ENCODE measurements around the gene LSM2. TPM values are rescaled to one million over a fixed set of nuclear protein-coding genes. Genes with fewer than 3 reads are reported as not detected.
A peak's percentile ranks its signal among the peaks of the same experiment; 100 is the strongest.

Gene LSM2
- total and polyA plus RNA-seq, 9 of the 15 experiments (the other 6 are each of a cell fraction or from before 2014, with no cell fraction given) = 154 to 407 (median 223) TPM

DNA sequence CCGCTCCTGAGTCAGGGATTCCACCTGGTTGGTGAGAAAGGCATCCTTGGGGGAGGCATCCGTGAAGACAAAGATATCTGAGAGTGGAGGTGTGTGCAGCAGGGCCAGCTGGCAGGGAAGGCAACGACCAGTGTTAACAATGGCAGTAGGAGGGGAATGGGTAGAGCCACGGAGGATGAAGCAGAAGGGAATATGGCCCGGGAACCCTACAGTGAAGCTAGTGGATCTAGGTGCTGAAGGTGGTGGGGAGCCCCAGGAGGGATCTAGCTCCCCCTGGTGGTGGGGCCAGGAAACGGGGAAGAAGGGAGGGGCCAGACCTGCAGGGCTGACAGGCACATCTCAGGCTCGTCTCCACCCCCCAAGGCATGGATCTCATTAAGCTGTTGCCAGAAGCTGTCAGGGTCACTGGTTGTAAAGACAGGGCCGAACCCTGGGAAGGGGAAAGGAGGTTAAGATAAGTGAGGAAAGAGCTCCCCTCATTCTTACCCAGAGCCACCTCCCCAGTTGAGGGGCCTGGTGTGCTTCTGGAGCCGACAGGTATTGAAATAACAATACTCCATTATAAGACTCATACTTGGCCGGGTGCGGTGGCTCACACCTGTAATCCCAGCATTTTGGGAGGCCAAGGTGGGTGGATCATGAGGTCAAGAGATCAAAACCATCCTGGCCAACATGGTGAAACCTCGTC lies 36.9 kb downstream of the LSM2 start (continued):
- no peak for TF ChIP-seq RAD51 (IDR thresholded peaks at IDR 0.05; ENCODE audit: borderline replicate concordance, low read depth)
- TF ChIP-seq, protein P1, sequence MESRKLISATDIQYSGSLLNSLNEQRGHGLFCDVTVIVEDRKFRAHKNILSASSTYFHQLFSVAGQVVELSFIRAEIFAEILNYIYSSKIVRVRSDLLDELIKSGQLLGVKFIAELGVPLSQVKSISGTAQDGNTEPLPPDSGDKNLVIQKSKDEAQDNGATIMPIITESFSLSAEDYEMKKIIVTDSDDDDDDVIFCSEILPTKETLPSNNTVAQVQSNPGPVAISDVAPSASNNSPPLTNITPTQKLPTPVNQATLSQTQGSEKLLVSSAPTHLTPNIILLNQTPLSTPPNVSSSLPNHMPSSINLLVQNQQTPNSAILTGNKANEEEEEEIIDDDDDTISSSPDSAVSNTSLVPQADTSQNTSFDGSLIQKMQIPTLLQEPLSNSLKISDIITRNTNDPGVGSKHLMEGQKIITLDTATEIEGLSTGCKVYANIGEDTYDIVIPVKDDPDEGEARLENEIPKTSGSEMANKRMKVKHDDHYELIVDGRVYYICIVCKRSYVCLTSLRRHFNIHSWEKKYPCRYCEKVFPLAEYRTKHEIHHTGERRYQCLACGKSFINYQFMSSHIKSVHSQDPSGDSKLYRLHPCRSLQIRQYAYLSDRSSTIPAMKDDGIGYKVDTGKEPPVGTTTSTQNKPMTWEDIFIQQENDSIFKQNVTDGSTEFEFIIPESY (CRISPR knock-in tag; IDR thresholded peaks at IDR 0.05) = peak; percentile 92
- TF ChIP-seq, protein P2, sequence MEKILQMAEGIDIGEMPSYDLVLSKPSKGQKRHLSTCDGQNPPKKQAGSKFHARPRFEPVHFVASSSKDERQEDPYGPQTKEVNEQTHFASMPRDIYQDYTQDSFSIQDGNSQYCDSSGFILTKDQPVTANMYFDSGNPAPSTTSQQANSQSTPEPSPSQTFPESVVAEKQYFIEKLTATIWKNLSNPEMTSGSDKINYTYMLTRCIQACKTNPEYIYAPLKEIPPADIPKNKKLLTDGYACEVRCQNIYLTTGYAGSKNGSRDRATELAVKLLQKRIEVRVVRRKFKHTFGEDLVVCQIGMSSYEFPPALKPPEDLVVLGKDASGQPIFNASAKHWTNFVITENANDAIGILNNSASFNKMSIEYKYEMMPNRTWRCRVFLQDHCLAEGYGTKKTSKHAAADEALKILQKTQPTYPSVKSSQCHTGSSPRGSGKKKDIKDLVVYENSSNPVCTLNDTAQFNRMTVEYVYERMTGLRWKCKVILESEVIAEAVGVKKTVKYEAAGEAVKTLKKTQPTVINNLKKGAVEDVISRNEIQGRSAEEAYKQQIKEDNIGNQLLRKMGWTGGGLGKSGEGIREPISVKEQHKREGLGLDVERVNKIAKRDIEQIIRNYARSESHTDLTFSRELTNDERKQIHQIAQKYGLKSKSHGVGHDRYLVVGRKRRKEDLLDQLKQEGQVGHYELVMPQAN (IDR thresholded peaks at IDR 0.05; ENCODE audit: borderline replicate concordance) = peak; percentile 61; the same call in 1 of the 2 replicates
- 0 out of 2 replicates have a peak, but pooled peaks have one; percentile 58 for TF ChIP-seq BRD4 (IDR thresholded peaks at IDR 0.05)
- peak; percentile 98; the same call in 1 of the 2 replicates for TF ChIP-seq DNMT1 (IDR thresholded peaks at IDR 0.05)
- TF ChIP-seq, protein P3, sequence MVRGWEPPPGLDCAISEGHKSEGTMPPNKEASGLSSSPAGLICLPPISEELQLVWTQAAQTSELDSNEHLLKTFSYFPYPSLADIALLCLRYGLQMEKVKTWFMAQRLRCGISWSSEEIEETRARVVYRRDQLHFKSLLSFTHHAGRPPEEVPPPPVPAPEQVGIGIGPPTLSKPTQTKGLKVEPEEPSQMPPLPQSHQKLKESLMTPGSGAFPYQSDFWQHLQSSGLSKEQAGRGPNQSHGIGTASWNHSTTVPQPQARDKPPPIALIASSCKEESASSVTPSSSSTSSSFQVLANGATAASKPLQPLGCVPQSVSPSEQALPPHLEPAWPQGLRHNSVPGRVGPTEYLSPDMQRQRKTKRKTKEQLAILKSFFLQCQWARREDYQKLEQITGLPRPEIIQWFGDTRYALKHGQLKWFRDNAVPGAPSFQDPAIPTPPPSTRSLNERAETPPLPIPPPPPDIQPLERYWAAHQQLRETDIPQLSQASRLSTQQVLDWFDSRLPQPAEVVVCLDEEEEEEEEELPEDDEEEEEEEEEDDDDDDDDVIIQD (CRISPR knock-in tag; IDR thresholded peaks at IDR 0.05) = no peak
- no peak; the same call in 1 of the 2 replicates for TF ChIP-seq ETV1 (tag; conservative IDR thresholded peaks at IDR 0.05; ENCODE audit: low read depth)
- no peak for TF ChIP-seq MCM2 (IDR thresholded peaks at IDR 0.05; ENCODE audit: low read depth)
- 0 out of 2 replicates have a peak, but pooled peaks have one; percentile 39 for TF ChIP-seq ZNF217 (CRISPR knock-in tag; IDR thresholded peaks at IDR 0.05)
- no peak; the same call in 1 of the 2 replicates for TF ChIP-seq ZNF121 (CRISPR knock-in tag; conservative IDR thresholded peaks at IDR 0.05)
- TF ChIP-seq TEAD4 (IDR thresholded peaks at IDR 0.05; ENCODE audit: low read length) = 0 out of 2 replicates have a peak, but pooled peaks have one; percentile 36
- no peak for TF ChIP-seq TEAD4 (CRISPR knock-in tag; IDR thresholded peaks at IDR 0.05; ENCODE audit: borderline replicate concordance)
- TF ChIP-seq, protein P4, sequence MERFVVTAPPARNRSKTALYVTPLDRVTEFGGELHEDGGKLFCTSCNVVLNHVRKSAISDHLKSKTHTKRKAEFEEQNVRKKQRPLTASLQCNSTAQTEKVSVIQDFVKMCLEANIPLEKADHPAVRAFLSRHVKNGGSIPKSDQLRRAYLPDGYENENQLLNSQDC (CRISPR knock-in tag; IDR thresholded peaks at IDR 0.05) = no peak
- no peak for TF ChIP-seq RBBP5 (IDR thresholded peaks at IDR 0.05; ENCODE audit: borderline replicate concordance, insufficient read depth, low read length, poor library complexity, severe bottlenecking)
- no peak for TF ChIP-seq HEY1 (CRISPR knock-in tag; IDR thresholded peaks at IDR 0.05; ENCODE audit: borderline replicate concordance)
- no peak for TF ChIP-seq PHTF2 (CRISPR knock-in tag; IDR thresholded peaks at IDR 0.05)
- peak; percentile 72; the same call in 1 of the 2 replicates for TF ChIP-seq ZNF224 (CRISPR knock-in tag; IDR thresholded peaks at IDR 0.05)
- peak; percentile 79; the same call in 1 of the 2 replicates for TF ChIP-seq ZBTB7A (IDR thresholded peaks at IDR 0.05; ENCODE audit: borderline replicate concordance, control insufficient read depth, low read depth, low read length)
- no peak for TF ChIP-seq YBX1 (IDR thresholded peaks at IDR 0.05)
